Kidney epithelial cell (primary cell): ENCODE data around the gene UMAD1. TPM values are rescaled to one million over a fixed set of nuclear protein-coding genes. Genes with fewer than 3 reads are reported as not detected.
A peak's percentile ranks its signal among the peaks of the same experiment; 100 is the strongest.

Experiments
- DNase-seq: peaks from one replicate; pipeline ENCODE4 v3.0.0-alpha.2; 2010; ENCODE audit warnings: low read depth
- H3K27me3 ChIP-seq: 2 replicates; pipeline ENCODE4 v1.6.0; 2011; ENCODE audit warnings: low read length; ENCODE audit not compliant: control insufficient read depth, insufficient read depth
- H3K36me3 ChIP-seq: 2 replicates; pipeline ENCODE4 v1.5.1; 2011; ENCODE audit warnings: low read length; ENCODE audit not compliant: control insufficient read depth, insufficient read depth
- H3K4me3 ChIP-seq: 2 replicates; pipeline ENCODE4 v1.5.1; 2011; ENCODE audit warnings: low read depth, mild to moderate bottlenecking, control low read depth, low read length
- CTCF ChIP-seq: IDR thresholded peaks from 2 replicates; pipeline ENCODE4 v1.5.1; 2011; ENCODE audit warnings: mild to moderate bottlenecking, moderate library complexity, low read length, control low read depth, inconsistent platforms; ENCODE audit not compliant: insufficient read depth, poor library complexity, severe bottlenecking
- total RNA-seq: library from RNA; depleted of rRNA; stranded (reverse); fragments of >200 nt; gene quantifications from 2 replicates; pipeline ENCODE4 v1.2.3, GENCODE V29; 2015

The UMAD1 gene
- total RNA-seq, 1 donor from 2014 or later = 10.7 TPM

GRCh38 chr7:7696458-7697119 lies 56.0 kb downstream of the UMAD1 start:
- no peaks in the 10 kb centered on the region for H3K27me3 ChIP-seq
- no peaks in the 10 kb centered on the region for H3K36me3 ChIP-seq
- no peak overlapping the region for H3K4me3 ChIP-seq
- DNase-seq = peak; percentile 63
- no peak for TF ChIP-seq CTCF

- no peak for TF ChIP-seq CTCF
- H3K4me3 ChIP-seq = no peak overlapping the region
Measured at GRCh38 chr7:7698930-7699329, 58.4 kb downstream of the UMAD1 start.

GRCh38 chr7:7699380-7699779 lies 58.8 kb downstream of the UMAD1 start:
- no peaks in the 10 kb centered on the region for H3K36me3 ChIP-seq
- no peak overlapping the region for H3K4me3 ChIP-seq
- no peak for DNase-seq
- no peak for TF ChIP-seq CTCF
- no peaks in the 10 kb centered on the region for H3K27me3 ChIP-seq

More at GRCh38 chr7:7698930-7699329, 58.4 kb downstream of the UMAD1 start:
- DNase-seq = no peak
- Histone ChIP-seq H3K27me3 (no peaks in the 10 kb centered on the region), H3K36me3 (no peaks in the 10 kb centered on the region)

GRCh38 chr7:7699970-7700369 lies 59.4 kb downstream of the UMAD1 start:
- no peak for DNase-seq

GRCh38 chr7:7701527-7701926 lies 61.0 kb downstream of the UMAD1 start:
- no peaks in the 10 kb centered on the region for H3K36me3 ChIP-seq
- DNase-seq = no peak
- H3K4me3 ChIP-seq = no peak overlapping the region
- H3K27me3 ChIP-seq = no peaks in the 10 kb centered on the region
- TF ChIP-seq CTCF = no peak

More at GRCh38 chr7:7699970-7700369, 59.4 kb downstream of the UMAD1 start:
- no peaks in the 10 kb centered on the region for H3K36me3 ChIP-seq
- TF ChIP-seq CTCF = no peak
- no peaks in the 10 kb centered on the region for H3K27me3 ChIP-seq
- H3K4me3 ChIP-seq = no peak overlapping the region

- Histone ChIP-seq H3K4me3 (no peak overlapping the region), H3K27me3 (no peaks in the 10 kb centered on the region), H3K36me3 (no peaks in the 10 kb centered on the region)
- DNase-seq = no peak
- TF ChIP-seq CTCF = no peak
Measured at GRCh38 chr7:7702826-7703225, 62.3 kb downstream of the UMAD1 start.
